Gastroesophageal sphincter (tissue), 4 donors: Measurements from ENCODE around the gene C12orf60. TPM values are rescaled to one million over a fixed set of nuclear protein-coding genes. Genes with fewer than 3 reads are reported as not detected.
A peak's percentile ranks its signal among the peaks of the same experiment; 100 is the strongest.

ENCODE experiments used
- ATAC-seq: fragments of 150-250 bp; one replicate; pipeline ENCODE4 v1.9.1; 2016; ENCODE audit warnings: mild to moderate bottlenecking, moderate library complexity
- H3K27ac ChIP-seq, 4 donors: fragments of 200-600 bp; sonication (generic) in 3 of 4; 1 replicate in 3 of 4; 2 replicates in 1 of 4; pipeline ENCODE4 v1.5.1; 2016 to 2019
- H3K27me3 ChIP-seq: fragments of 200-600 bp; sonication (generic); one replicate; pipeline ENCODE4 v1.5.1; 2019
- H3K36me3 ChIP-seq, 2 donors: fragments of 200-600 bp; sonication (generic); one replicate each; pipeline ENCODE4 v1.5.1; 2019; ENCODE audit warnings: control low read depth in 1 of 2
- H3K4me1 ChIP-seq, 3 donors: fragments of 200-600 bp; sonication (generic); 1 replicate in 2 of 3; 2 replicates in 1 of 3; pipeline ENCODE4 v1.5.1; 2016 to 2019; ENCODE audit warnings: control low read depth in 2 of 3
- H3K4me3 ChIP-seq, 2 donors: fragments of 200-600 bp; sonication (generic); one replicate each; pipeline ENCODE4 v1.5.1; 2019; ENCODE audit warnings: mild to moderate bottlenecking in 1 of 2, moderate library complexity in 1 of 2
- H3K9me3 ChIP-seq, 3 donors: fragments of 200-600 bp; sonication (generic); one replicate each; pipeline ENCODE4 v1.5.1; 2017 to 2019; ENCODE audit warnings: control low read depth in 2 of 3
- EP300 ChIP-seq: sonication (generic); formaldehyde crosslinking; IDR thresholded peaks from one replicate; pipeline ENCODE4 v1.6.1; 2017; ENCODE audit warnings: antibody characterized with exemption, mild to moderate bottlenecking
- POLR2A ChIP-seq, 2 donors: fragments of 450-650 bp; IDR thresholded peaks; one replicate each; pipeline ENCODE4 v1.6.1; 2017; ENCODE audit warnings: antibody characterized with exemption in 2 of 2, mild to moderate bottlenecking in 2 of 2, moderate library complexity in 1 of 2
- POLR2AphosphoS5 ChIP-seq: sonication (generic); formaldehyde crosslinking; IDR thresholded peaks from one replicate; pipeline ENCODE4 v1.6.1; 2017; ENCODE audit warnings: antibody characterized with exemption
- WGBS, 2 donors: methylation state at CpG; one replicate each; pipeline ENCODE4 v1.1.5; 2018; ENCODE audit warnings: low coverage in 1 of 2; 5-methylcytosine and 5-hydroxymethylcytosine counted together
- total RNA-seq, 4 donors: library from RNA; depleted of rRNA; stranded (reverse); fragments of >200 nt; gene quantifications; one replicate each; pipeline ENCODE4 v1.1.0, GENCODE V29; 2016
- TF ChIP-seq, protein P1 (sequence below), 4 experiments: fragments of 200-600 bp in 2 of 4; fragments of 450-650 bp in 2 of 4; sonication (generic) in 1 of 4; IDR thresholded peaks; one replicate each; pipeline ENCODE4 v1.5.1; 2017 to 2019; ENCODE audit warnings: antibody characterized with exemption in 4 of 4, mild to moderate bottlenecking in 2 of 4, moderate library complexity in 2 of 4

Gene C12orf60
- total RNA-seq, 4 donors from 2014 or later = 0.40 to 1.5 (median 1.0) TPM

DNA sequence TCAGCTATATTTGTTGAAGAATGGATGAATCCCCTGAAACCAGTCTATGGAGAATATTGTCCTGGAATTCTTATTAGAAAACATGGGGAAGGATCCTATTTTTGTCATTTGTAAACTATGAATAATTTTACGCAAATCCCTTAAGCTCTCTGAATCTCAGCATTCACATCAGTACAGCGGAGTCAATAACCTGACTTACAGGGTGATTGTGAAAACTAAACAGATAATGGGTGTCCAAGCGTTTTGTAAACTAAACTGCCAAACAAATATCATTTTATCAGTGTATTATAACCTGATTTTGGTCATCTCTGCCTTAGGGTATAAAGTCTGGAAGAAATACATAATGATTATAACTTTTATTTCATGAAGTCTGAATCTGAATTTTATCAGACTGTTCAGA lies 29.9 kb downstream of the C12orf60 start:
- no peak for TF ChIP-seq EP300
- no peak for TF ChIP-seq POLR2AphosphoS5
- no peak for TF ChIP-seq POLR2A (IDR thresholded peaks at IDR 0.05)
- TF ChIP-seq, protein P1, sequence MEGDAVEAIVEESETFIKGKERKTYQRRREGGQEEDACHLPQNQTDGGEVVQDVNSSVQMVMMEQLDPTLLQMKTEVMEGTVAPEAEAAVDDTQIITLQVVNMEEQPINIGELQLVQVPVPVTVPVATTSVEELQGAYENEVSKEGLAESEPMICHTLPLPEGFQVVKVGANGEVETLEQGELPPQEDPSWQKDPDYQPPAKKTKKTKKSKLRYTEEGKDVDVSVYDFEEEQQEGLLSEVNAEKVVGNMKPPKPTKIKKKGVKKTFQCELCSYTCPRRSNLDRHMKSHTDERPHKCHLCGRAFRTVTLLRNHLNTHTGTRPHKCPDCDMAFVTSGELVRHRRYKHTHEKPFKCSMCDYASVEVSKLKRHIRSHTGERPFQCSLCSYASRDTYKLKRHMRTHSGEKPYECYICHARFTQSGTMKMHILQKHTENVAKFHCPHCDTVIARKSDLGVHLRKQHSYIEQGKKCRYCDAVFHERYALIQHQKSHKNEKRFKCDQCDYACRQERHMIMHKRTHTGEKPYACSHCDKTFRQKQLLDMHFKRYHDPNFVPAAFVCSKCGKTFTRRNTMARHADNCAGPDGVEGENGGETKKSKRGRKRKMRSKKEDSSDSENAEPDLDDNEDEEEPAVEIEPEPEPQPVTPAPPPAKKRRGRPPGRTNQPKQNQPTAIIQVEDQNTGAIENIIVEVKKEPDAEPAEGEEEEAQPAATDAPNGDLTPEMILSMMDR (IDR thresholded peaks at IDR 0.05) = no peak
- H3K4me1 ChIP-seq = no peaks in the 10 kb centered on the region
- H3K27ac ChIP-seq = no peak overlapping the region
- ATAC-seq = no peak
- no peak overlapping the region for H3K4me3 ChIP-seq
- H3K27me3 ChIP-seq = no peaks in the 10 kb centered on the region
- H3K9me3 ChIP-seq = no peaks in the 10 kb centered on the region
- 84 to 90% methylated on average over 3 of the region's 3 CpGs for WGBS, 2 donors
- no peaks in the 10 kb centered on the region for H3K36me3 ChIP-seq

DNA sequence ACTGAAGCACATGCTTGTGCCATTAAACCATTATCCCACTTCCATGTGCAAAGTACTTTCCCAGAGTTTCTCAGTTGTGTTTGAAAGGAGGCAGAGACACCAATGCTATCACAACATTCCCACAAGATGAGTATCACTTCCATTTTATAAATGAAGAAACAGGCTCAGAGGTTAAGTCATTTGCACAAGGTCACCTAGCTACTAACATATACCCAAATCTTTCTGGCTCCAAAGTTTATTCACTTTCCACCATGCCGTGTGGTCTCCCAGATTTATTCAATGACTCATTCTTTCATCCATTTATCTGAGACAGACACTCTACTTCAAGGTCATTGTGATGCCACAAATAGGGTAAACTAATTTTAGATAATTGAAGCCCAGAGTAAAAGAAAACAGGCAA lies 30.5 kb downstream of the C12orf60 start:
- Histone ChIP-seq H3K9me3 (no peaks in the 10 kb centered on the region), H3K4me3 (no peak overlapping the region), H3K27me3 (no peaks in the 10 kb centered on the region), H3K36me3 (no peaks in the 10 kb centered on the region), H3K27ac (no peak overlapping the region), H3K4me1 (no peaks in the 10 kb centered on the region)
- TF ChIP-seq POLR2AphosphoS5 (no peak), POLR2A (IDR thresholded peaks at IDR 0.05) (no peak), EP300 (no peak)
- TF ChIP-seq, protein P1 (IDR thresholded peaks at IDR 0.05) = no peak
- no peak for ATAC-seq
- 18 to 29% methylated on average over 1 of the region's 1 CpG for WGBS, 2 donors

GRCh38 chr12:14834509-14834908 lies 31.0 kb downstream of the C12orf60 start:
- Histone ChIP-seq H3K27ac (no peak overlapping the region), H3K4me1 (no peaks in the 10 kb centered on the region)
- no peak for ATAC-seq

GRCh38 chr12:14836336-14837210 lies 33.1 kb downstream of the C12orf60 start:
- peak; percentile 66 for ATAC-seq
- Histone ChIP-seq H3K27ac (no peak overlapping the region), H3K36me3 (no peaks in the 10 kb centered on the region), H3K4me1 (peaks cover 1 to 12% (median 11%) of the 10 kb centered on the region in 3 donors), H3K9me3 (no peaks in the 10 kb centered on the region), H3K4me3 (no peak overlapping the region), H3K27me3 (no peaks in the 10 kb centered on the region)
- TF ChIP-seq POLR2A (IDR thresholded peaks at IDR 0.05) (no peak), POLR2AphosphoS5 (no peak), EP300 (no peak)
- TF ChIP-seq, protein P1 (IDR thresholded peaks at IDR 0.05) = no peak
- WGBS, 2 donors = 61 to 79% methylated on average over 6 to 7 of the region's 7 CpGs

More at GRCh38 chr12:14834509-14834908, 31.0 kb downstream of the C12orf60 start:
- Histone ChIP-seq H3K9me3 (no peaks in the 10 kb centered on the region), H3K36me3 (no peaks in the 10 kb centered on the region), H3K27me3 (no peaks in the 10 kb centered on the region), H3K4me3 (no peak overlapping the region)
- TF ChIP-seq POLR2A (IDR thresholded peaks at IDR 0.05) (no peak), POLR2AphosphoS5 (no peak), EP300 (no peak)
- TF ChIP-seq, protein P1 (IDR thresholded peaks at IDR 0.05) = no peak

DNA sequence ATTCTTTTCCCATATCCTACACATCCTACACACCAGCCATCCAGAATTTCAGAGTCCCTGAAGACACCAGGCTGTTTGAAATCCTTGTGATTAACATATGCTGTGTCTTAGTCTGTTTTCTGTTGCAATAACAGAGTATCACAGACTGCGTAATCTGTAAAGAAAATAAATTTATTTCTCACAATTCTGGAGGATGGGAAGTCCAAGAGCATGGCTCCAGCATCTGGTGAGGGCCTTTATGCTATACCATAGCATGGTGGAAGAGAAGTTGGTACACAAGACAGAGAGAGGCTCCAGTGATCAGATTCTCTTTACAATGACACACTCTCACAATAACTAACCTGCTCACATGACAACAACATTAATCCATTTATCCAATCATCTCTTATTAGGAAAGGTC lies 35.8 kb downstream of the C12orf60 start:
- Histone ChIP-seq H3K4me3 (no peak overlapping the region), H3K9me3 (no peaks in the 10 kb centered on the region), H3K4me1 (peaks cover 10 to 32% (median 14%) of the 10 kb centered on the region in 3 donors), H3K27ac (no peak overlapping the region), H3K27me3 (no peaks in the 10 kb centered on the region), H3K36me3 (no peaks in the 10 kb centered on the region)
- ATAC-seq = no peak
- no peak for TF ChIP-seq POLR2A (IDR thresholded peaks at IDR 0.05)
- TF ChIP-seq POLR2AphosphoS5 = no peak
- TF ChIP-seq EP300 = no peak
- TF ChIP-seq, protein P1 (IDR thresholded peaks at IDR 0.05) = no peak
- 100% methylated on average over 1 of the region's 1 CpG for WGBS, 2 donors
